Activated naive CD8-positive, alpha-beta T cell treated with anti-CD3 and anti-CD28 coated beads, Interleukin-2, amount 50 U/mL, for 24 hours (primary cell): Measurements from ENCODE around the gene CFAP126.
"Not testable (repeated sequence)": the region's sequence is repeated elsewhere in the genome, so short reads cannot be mapped to it uniquely, and the experiment has no call there.

Experiments
- ATAC-seq: fragments of 150-1000 bp; cut with Tn5 transposase; one replicate; pipeline ENCODE4 v1.10.0; 2021
- DNase-seq: peaks from one replicate; pipeline ENCODE4 v3.0.0; 2021
- H3K27ac Mint-ChIP-seq: one replicate; pipeline ENCODE4 v1.8.0; 2021; ENCODE audit warnings: mild to moderate bottlenecking, mixed read lengths
- H3K27me3 Mint-ChIP-seq: one replicate; pipeline ENCODE4 v1.8.0; 2021; ENCODE audit warnings: mixed read lengths
- H3K36me3 Mint-ChIP-seq: one replicate; pipeline ENCODE4 v1.8.0; 2021; ENCODE audit warnings: low read depth, mixed read lengths
- H3K4me1 Mint-ChIP-seq: one replicate; pipeline ENCODE4 v1.8.0; 2021; ENCODE audit warnings: mixed read lengths
- H3K4me3 Mint-ChIP-seq: one replicate; pipeline ENCODE4 v1.8.0; 2021; ENCODE audit warnings: mild to moderate bottlenecking, moderate library complexity, mixed read lengths
- H3K9me3 Mint-ChIP-seq: one replicate; pipeline ENCODE4 v1.8.0; 2021; ENCODE audit warnings: mixed read lengths

Gene CFAP126

GRCh38 chr1:161391136-161391535, 23.5 kb upstream of the CFAP126 start:
- Mint-ChIP-seq H3K4me3 (peak overlapping the region; percentile 83), H3K27ac (peak overlapping the region; percentile 93), H3K4me1 (peaks cover 45% of the 10 kb centered on the region)
- H3K27me3 Mint-ChIP-seq, DNase-seq, H3K36me3 Mint-ChIP-seq, H3K9me3 Mint-ChIP-seq, ATAC-seq: not testable (repeated sequence)

- H3K9me3 Mint-ChIP-seq: no peaks in the 10 kb centered on the region
- no peaks in the 10 kb centered on the region for H3K27me3 Mint-ChIP-seq
- H3K4me1 Mint-ChIP-seq: peaks cover 47% of the 10 kb centered on the region
- DNase-seq (no peak), ATAC-seq (no peak)
- peak overlapping the region; percentile 83 for H3K4me3 Mint-ChIP-seq
- H3K36me3 Mint-ChIP-seq: peaks cover 2% of the 10 kb centered on the region
- H3K27ac Mint-ChIP-seq: peak overlapping the region; percentile 93
Measured at GRCh38 chr1:161390559-161390858, 22.8 kb upstream of the CFAP126 start.

GRCh38 chr1:161389691-161390558, 22.2 kb upstream of the CFAP126 start:
- H3K36me3 Mint-ChIP-seq: peaks cover 2% of the 10 kb centered on the region

GRCh38 chr1:161389158-161389557, 21.5 kb upstream of the CFAP126 start:
- not testable (repeated sequence) for DNase-seq, H3K36me3 Mint-ChIP-seq, H3K27me3 Mint-ChIP-seq, H3K9me3 Mint-ChIP-seq, ATAC-seq
- Mint-ChIP-seq H3K4me3 (peak overlapping the region; percentile 83), H3K4me1 (peaks cover 47% of the 10 kb centered on the region), H3K27ac (peak overlapping the region; percentile 93)

More at GRCh38 chr1:161389691-161390558, 22.2 kb upstream of the CFAP126 start:
- ATAC-seq (peak; percentile 81), DNase-seq (peak; percentile 92)
- peak overlapping the region; percentile 93 for H3K27ac Mint-ChIP-seq
- H3K9me3 Mint-ChIP-seq: no peaks in the 10 kb centered on the region
- no peaks in the 10 kb centered on the region for H3K27me3 Mint-ChIP-seq
- peaks cover 47% of the 10 kb centered on the region for H3K4me1 Mint-ChIP-seq
- H3K4me3 Mint-ChIP-seq: peak overlapping the region; percentile 83

- ATAC-seq (no peak), DNase-seq (no peak)
- Mint-ChIP-seq H3K27me3 (no peaks in the 10 kb centered on the region), H3K4me3 (peak overlapping the region; percentile 83), H3K27ac (peak overlapping the region; percentile 93), H3K4me1 (peaks cover 45% of the 10 kb centered on the region), H3K9me3 (no peaks in the 10 kb centered on the region), H3K36me3 (peaks cover 2% of the 10 kb centered on the region)
Measured at GRCh38 chr1:161388639-161389038, 21.0 kb upstream of the CFAP126 start.

GRCh38 chr1:161382214-161383019, 14.7 kb upstream of the CFAP126 start:
- peaks cover 22% of the 10 kb centered on the region for H3K4me1 Mint-ChIP-seq
- no peak for DNase-seq

GRCh38 chr1:161381707-161382106, 14.0 kb upstream of the CFAP126 start:
- H3K36me3 Mint-ChIP-seq: no peaks in the 10 kb centered on the region
- ATAC-seq (no peak), DNase-seq (no peak)
- peaks cover 15% of the 10 kb centered on the region for H3K4me1 Mint-ChIP-seq
- H3K4me3 Mint-ChIP-seq: no peak overlapping the region
- H3K9me3 Mint-ChIP-seq: no peaks in the 10 kb centered on the region
- no peaks in the 10 kb centered on the region for H3K27me3 Mint-ChIP-seq
- no peak overlapping the region for H3K27ac Mint-ChIP-seq

More at GRCh38 chr1:161382214-161383019, 14.7 kb upstream of the CFAP126 start:
- ATAC-seq: peak; percentile 73
- H3K27ac Mint-ChIP-seq: no peak overlapping the region
- no peaks in the 10 kb centered on the region for H3K9me3 Mint-ChIP-seq
- no peaks in the 10 kb centered on the region for H3K36me3 Mint-ChIP-seq
- no peak overlapping the region for H3K4me3 Mint-ChIP-seq
- no peaks in the 10 kb centered on the region for H3K27me3 Mint-ChIP-seq

GRCh38 chr1:161379071-161379470, 11.4 kb upstream of the CFAP126 start:
- peak; percentile 36 for ATAC-seq
- Mint-ChIP-seq H3K36me3 (no peaks in the 10 kb centered on the region), H3K4me3 (peak overlapping the region; percentile 72), H3K9me3 (no peaks in the 10 kb centered on the region), H3K4me1 (peaks cover 8% of the 10 kb centered on the region), H3K27me3 (no peaks in the 10 kb centered on the region), H3K27ac (peak overlapping the region; percentile 69)
- DNase-seq: peak; percentile 32

- Mint-ChIP-seq H3K27ac (no peak overlapping the region), H3K27me3 (no peaks in the 10 kb centered on the region), H3K4me1 (peaks cover 8% of the 10 kb centered on the region), H3K9me3 (no peaks in the 10 kb centered on the region), H3K36me3 (no peaks in the 10 kb centered on the region), H3K4me3 (no peak overlapping the region)
- DNase-seq (no peak), ATAC-seq (no peak)
Measured at GRCh38 chr1:161378014-161378413, 10.3 kb upstream of the CFAP126 start.

- Mint-ChIP-seq H3K27ac (no peak overlapping the region), H3K4me1 (peaks cover 3% of the 10 kb centered on the region), H3K4me3 (no peak overlapping the region), H3K36me3 (no peaks in the 10 kb centered on the region), H3K9me3 (no peaks in the 10 kb centered on the region), H3K27me3 (no peaks in the 10 kb centered on the region)
- ATAC-seq: no peak
- no peak for DNase-seq
Measured at GRCh38 chr1:161374373-161374772, 6.7 kb upstream of the CFAP126 start.

- no peaks in the 10 kb centered on the region for H3K9me3 Mint-ChIP-seq
- ATAC-seq (no peak), DNase-seq (no peak)
- H3K27ac Mint-ChIP-seq: no peak overlapping the region
- no peak overlapping the region for H3K4me3 Mint-ChIP-seq
- H3K27me3 Mint-ChIP-seq: no peaks in the 10 kb centered on the region
- H3K36me3 Mint-ChIP-seq: no peaks in the 10 kb centered on the region
- no peaks in the 10 kb centered on the region for H3K4me1 Mint-ChIP-seq
Measured at GRCh38 chr1:161373442-161373841, 5.8 kb upstream of the CFAP126 start.

GRCh38 chr1:161365207-161365606, 2.5 kb downstream of the CFAP126 start:
- peaks cover 23% of the 10 kb centered on the region for H3K36me3 Mint-ChIP-seq
- no peak overlapping the region for H3K4me3 Mint-ChIP-seq
- no peaks in the 10 kb centered on the region for H3K27me3 Mint-ChIP-seq
- no peaks in the 10 kb centered on the region for H3K9me3 Mint-ChIP-seq
- peaks cover 26% of the 10 kb centered on the region for H3K4me1 Mint-ChIP-seq
- ATAC-seq: no peak
- H3K27ac Mint-ChIP-seq: peak overlapping the region; percentile 75
- no peak for DNase-seq

GRCh38 chr1:161364332-161364731, 3.3 kb downstream of the CFAP126 start:
- H3K36me3 Mint-ChIP-seq: peaks cover 27% of the 10 kb centered on the region
- ATAC-seq (peak; percentile 45), DNase-seq (no peak)
- H3K9me3 Mint-ChIP-seq: no peaks in the 10 kb centered on the region
- no peak overlapping the region for H3K4me3 Mint-ChIP-seq
- peak overlapping the region; percentile 75 for H3K27ac Mint-ChIP-seq
- H3K4me1 Mint-ChIP-seq: peaks cover 29% of the 10 kb centered on the region
- no peaks in the 10 kb centered on the region for H3K27me3 Mint-ChIP-seq

- H3K27me3 Mint-ChIP-seq: no peaks in the 10 kb centered on the region
- DNase-seq (no peak), ATAC-seq (no peak)
- H3K27ac Mint-ChIP-seq: peak overlapping the region; percentile 17
- H3K4me1 Mint-ChIP-seq: peaks cover 17% of the 10 kb centered on the region
- H3K36me3 Mint-ChIP-seq: peaks cover 27% of the 10 kb centered on the region
- no peak overlapping the region for H3K4me3 Mint-ChIP-seq
- no peaks in the 10 kb centered on the region for H3K9me3 Mint-ChIP-seq
Measured at GRCh38 chr1:161359291-161359690, 8.4 kb downstream of the CFAP126 start.

GRCh38 chr1:161357073-161357472, 10.6 kb downstream of the CFAP126 start:
- ATAC-seq (peak; percentile 61), DNase-seq (no peak)
- H3K27ac Mint-ChIP-seq: no peak overlapping the region
- H3K4me1 Mint-ChIP-seq: peaks cover 4% of the 10 kb centered on the region
- no peak overlapping the region for H3K4me3 Mint-ChIP-seq
- no peaks in the 10 kb centered on the region for H3K27me3 Mint-ChIP-seq
- H3K36me3 Mint-ChIP-seq: peaks cover 22% of the 10 kb centered on the region
- no peaks in the 10 kb centered on the region for H3K9me3 Mint-ChIP-seq
